ENCODE data around the gene PON2. TPM values are rescaled to one million over a fixed set of nuclear protein-coding genes. Genes with fewer than 3 reads are reported as not detected.
A peak's percentile ranks its signal among the peaks of the same experiment; 100 is the strongest.

PON2 gene
- polyA plus RNA-seq, 1 donor from 2014 or later = 23.1 TPM

- H3K9me2 ChIP-seq (ENCODE audit: insufficient read depth, low read length) = no peaks in the 10 kb centered on the region
- H3K4me3 ChIP-seq (ENCODE audit: low read length) = no peak overlapping the region
- H3K79me2 ChIP-seq (replicated peaks; ENCODE audit: insufficient read depth, low read length) = no peaks in the 10 kb centered on the region
- H3K9ac ChIP-seq (ENCODE audit: low read length) = no peak overlapping the region
- no peaks in the 10 kb centered on the region for H3F3A ChIP-seq (ENCODE audit: insufficient read depth, low read length, poor library complexity, severe bottlenecking)
- no peaks in the 10 kb centered on the region for H4K20me1 ChIP-seq (ENCODE audit: insufficient read depth)
- H3K27me3 ChIP-seq (ENCODE audit: insufficient read depth, low read depth, low read length) = no peaks in the 10 kb centered on the region
- no peak overlapping the region for H3K27ac ChIP-seq (ENCODE audit: low read length)
- H3K9me3 ChIP-seq (ENCODE audit: low read length) = no peaks in the 10 kb centered on the region
- no peaks in the 10 kb centered on the region for H3K36me3 ChIP-seq (ENCODE audit: insufficient read depth, low read length)
- no peak overlapping the region for H2AFZ ChIP-seq (ENCODE audit: low read depth, low read length)
- TF ChIP-seq POLR2AphosphoS5 (IDR thresholded peaks at IDR 0.05) (no peak), CTCF (IDR thresholded peaks at IDR 0.05; ENCODE audit: poor library complexity, severe bottlenecking) (no peak), MXI1 (conservative IDR thresholded peaks at IDR 0.05; ENCODE audit: poor library complexity, severe bottlenecking) (no peak), SMC3 (conservative IDR thresholded peaks at IDR 0.05; ENCODE audit: poor library complexity) (no peak), EZH2 (IDR thresholded peaks at IDR 0.05; ENCODE audit: borderline replicate concordance, insufficient read depth, low read length, poor library complexity, severe bottlenecking) (no peak), TAF1 (IDR thresholded peaks at IDR 0.05; ENCODE audit: low read depth) (no peak), RAD21 (conservative IDR thresholded peaks at IDR 0.05) (no peak), REST (IDR thresholded peaks at IDR 0.05; ENCODE audit: borderline replicate concordance) (no peak), EP300 (conservative IDR thresholded peaks at IDR 0.05; ENCODE audit: poor library complexity, severe bottlenecking) (no peak)
- H3K4me2 ChIP-seq (ENCODE audit: low read length) = no peak overlapping the region
Measured at GRCh38 chr7:95421847-95422444, 12.9 kb downstream of the PON2 start.

- no peaks in the 10 kb centered on the region for H3K9me2 ChIP-seq (ENCODE audit: insufficient read depth, low read length)
- no peak overlapping the region for H3K9ac ChIP-seq (ENCODE audit: low read length)
- no peaks in the 10 kb centered on the region for H3F3A ChIP-seq (ENCODE audit: insufficient read depth, low read length, poor library complexity, severe bottlenecking)
- no peak overlapping the region for H3K4me2 ChIP-seq (ENCODE audit: low read length)
- H3K9me3 ChIP-seq (ENCODE audit: low read length) = no peaks in the 10 kb centered on the region
- H4K20me1 ChIP-seq (ENCODE audit: insufficient read depth) = no peaks in the 10 kb centered on the region
- peak overlapping the region; percentile 21 for H3K27ac ChIP-seq (ENCODE audit: low read length)
- no peaks in the 10 kb centered on the region for H3K27me3 ChIP-seq (ENCODE audit: insufficient read depth, low read depth, low read length)
- no peak overlapping the region for H2AFZ ChIP-seq (ENCODE audit: low read depth, low read length)
- TF ChIP-seq EP300 (conservative IDR thresholded peaks at IDR 0.05; ENCODE audit: poor library complexity, severe bottlenecking) = peak; percentile 38
- no peak for TF ChIP-seq REST (IDR thresholded peaks at IDR 0.05; ENCODE audit: borderline replicate concordance)
- H3K36me3 ChIP-seq (ENCODE audit: insufficient read depth, low read length) = no peaks in the 10 kb centered on the region
- H3K79me2 ChIP-seq (replicated peaks; ENCODE audit: insufficient read depth, low read length) = no peaks in the 10 kb centered on the region
- no peak overlapping the region for H3K4me3 ChIP-seq (ENCODE audit: low read length)
Measured at GRCh38 chr7:95421000-95421846, 13.6 kb downstream of the PON2 start.
